SHP77 treated with DMSO at 0.1 percent for 48 hours (cell line): Measurements from ENCODE around the gene OR52E4.

Source experiments
- DNase-seq: peaks from one replicate; lab custom pipeline; 2025; lab: John Stamatoyannopoulos, UW

The OR52E4 gene

DNA sequence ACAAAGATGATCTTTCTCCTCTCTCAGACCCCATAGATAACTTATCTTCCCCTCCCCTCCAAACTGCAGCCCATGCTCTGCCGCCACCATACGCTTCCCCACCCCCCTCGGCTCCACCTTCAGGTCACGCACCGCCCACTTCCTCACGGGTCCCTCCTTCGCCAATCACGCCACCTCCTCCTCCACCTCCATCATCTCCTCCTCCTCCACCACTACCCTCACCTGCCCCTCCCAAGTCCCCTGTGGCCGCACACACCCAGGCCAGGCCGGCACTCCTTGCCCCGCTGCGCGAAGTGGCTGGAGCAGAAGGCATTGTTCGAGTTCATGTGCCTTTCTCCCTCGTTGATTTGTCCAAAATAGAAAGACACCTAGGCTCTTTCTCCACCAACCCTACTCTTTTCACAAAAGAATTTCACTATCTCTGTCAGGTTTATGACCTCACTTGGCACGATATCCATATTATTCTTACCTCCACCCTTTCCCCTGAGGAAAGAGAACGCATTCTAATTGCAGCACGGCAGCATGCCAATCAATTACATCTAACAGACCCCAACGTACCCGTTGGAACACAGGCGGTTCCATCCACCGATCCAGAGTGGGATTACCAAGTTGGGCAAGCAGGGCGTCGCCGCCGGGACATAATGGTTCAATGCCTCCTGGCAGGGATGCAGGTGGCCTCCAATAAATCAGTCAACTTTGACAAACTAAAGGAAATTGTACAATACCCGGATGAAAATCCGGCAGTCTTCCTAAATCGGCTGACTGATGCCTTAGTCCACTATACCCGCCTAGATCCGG, 49.3 kb downstream of the OR52E4 start:
- DNase-seq: no peak

DNA sequence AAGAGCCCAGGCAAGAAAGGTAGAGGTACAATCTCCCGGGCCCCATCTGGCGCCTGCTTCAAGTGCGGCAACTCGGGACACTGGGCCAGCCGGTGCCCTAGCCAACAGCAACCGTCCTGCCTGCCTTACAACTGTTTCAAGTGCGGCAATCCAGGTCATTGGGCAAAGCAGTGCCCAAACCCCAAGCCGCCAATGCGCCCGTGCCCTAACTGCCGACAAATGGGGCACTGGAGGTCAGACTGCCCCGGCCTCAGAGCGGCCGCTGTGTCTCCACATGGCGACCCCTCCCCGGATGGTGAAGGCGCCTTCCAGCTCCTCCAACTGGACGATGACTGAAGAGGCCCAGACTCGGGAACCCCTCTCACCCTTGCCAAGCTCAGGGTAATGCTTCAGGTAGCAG, 50.2 kb downstream of the OR52E4 start:
- no peak for DNase-seq

DNA sequence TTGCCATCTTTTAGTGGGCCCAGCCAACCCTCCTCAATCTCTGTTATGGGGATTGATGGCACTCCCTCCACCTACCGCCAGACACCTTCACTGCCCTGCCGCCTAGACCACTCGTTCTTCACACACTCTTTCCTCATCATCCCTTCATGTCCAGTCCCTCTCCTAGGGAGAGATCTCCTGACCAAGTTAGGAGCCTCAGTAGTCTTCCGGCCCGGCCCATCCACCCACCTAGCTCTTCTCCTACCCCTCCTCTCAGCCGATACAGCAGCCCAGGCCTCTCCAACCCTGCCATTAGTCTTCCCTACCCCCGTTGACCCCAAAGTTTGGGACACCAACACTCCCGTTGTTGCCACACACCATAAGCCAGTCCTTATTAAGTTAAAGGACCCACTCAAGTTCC, 50.6 kb downstream of the OR52E4 start:
- DNase-seq: no peak

DNA sequence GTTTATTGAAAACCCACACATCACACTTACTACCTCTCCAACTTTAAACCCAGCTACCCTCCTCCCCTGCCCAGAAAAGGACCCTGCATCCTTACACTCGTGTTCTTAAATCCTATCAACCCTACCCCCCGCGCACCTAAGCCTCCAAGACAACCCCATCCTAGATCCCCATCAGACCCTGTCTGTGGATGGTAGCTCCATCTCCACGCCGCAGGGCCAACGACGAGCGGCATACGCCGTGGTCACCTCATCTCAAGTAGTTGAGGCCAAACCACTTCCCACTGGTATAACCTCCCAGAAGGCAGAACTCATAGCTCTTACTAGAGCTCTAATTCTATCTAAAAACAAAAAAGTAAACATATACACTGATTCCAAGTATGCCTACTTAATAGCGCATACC, 52.2 kb downstream of the OR52E4 start:
- DNase-seq: no peak

DNA sequence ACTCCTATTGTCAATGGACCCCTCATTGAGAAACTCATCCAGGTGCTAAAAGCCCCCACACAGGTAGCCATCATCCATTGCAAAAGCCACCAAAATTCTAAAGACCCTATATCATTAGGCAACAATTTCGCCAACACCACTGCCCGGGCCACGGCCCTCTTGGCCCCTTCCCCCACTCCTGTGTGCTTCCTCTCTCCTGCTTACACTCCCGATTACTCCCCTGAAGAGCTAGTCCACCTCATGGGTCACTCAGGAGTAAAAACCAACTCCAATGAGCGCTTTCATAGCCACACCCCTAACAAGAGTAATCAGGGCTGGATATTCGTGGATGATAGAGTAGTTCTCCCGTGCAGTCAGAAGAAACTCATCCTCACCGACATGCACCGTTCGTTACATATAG, 52.7 kb downstream of the OR52E4 start:
- DNase-seq: no peak
